ENCODE data around the gene CPXM1.

DNA sequence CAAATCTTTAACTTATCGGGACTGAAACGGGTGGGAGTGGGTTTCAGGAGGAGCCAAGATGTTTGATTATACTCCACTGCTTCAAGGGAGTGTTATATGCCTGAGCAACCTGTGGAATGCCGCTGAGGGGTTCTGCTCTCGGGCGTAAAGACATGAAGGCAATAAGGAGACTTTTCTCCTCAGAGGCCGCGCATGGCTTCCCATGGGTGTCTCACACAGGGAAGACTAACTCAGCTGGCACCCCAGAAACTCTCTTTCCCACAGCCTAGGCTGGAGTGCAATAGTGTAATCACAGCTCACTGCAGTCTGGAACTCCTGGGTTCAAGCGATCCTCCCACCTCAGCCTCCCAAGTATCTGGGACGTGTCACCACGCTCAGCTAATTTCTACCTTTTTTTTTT is 9.3 kb upstream of the CPXM1 start:
- TF ChIP-seq EZH2 (IDR thresholded peaks at IDR 0.05; ENCODE audit: insufficient read depth, poor library complexity, severe bottlenecking) (no peak), EZH2phosphoT487 (IDR thresholded peaks at IDR 0.05; ENCODE audit: insufficient read depth, low read depth) (no peak)
